Activated CD4-positive, alpha-beta memory T cell treated with anti-CD3 and anti-CD28 coated beads, Interleukin-2, amount 10 ng/mL, durations not matched to agents 7 days and 5 days (primary cell): ENCODE data around the gene BOLA2. TPM values are rescaled to one million over a fixed set of nuclear protein-coding genes. Genes with fewer than 3 reads are reported as not detected.
"Not testable (repeated sequence)": the region's sequence is repeated elsewhere in the genome, so short reads cannot be mapped to it uniquely, and the experiment has no call there.

ENCODE experiments used
- CTCF ChIA-PET: fragments of 350-600 bp; sonication (Branson Sonifier 250); formaldehyde crosslinking; loops from one replicate; lab custom pipeline; 2021; ENCODE audit warnings: antibody characterized with exemption, inconsistent platforms; lab: Charles Lee
- POLR2A ChIA-PET: fragments of 350-600 bp; sonication (Branson Sonifier 250); formaldehyde crosslinking; loops from one replicate; lab custom pipeline; 2021; ENCODE audit warnings: antibody characterized with exemption; lab: Charles Lee
- DNase-seq: peaks from one replicate; pipeline ENCODE4 v3.0.0-alpha.2; 2020
- H3K27ac Mint-ChIP-seq: one replicate; pipeline ENCODE4 v1.8.0; 2021; ENCODE audit warnings: mild to moderate bottlenecking, mixed read lengths
- H3K27me3 Mint-ChIP-seq: one replicate; pipeline ENCODE4 v1.8.0; 2021; ENCODE audit warnings: mixed read lengths
- H3K36me3 Mint-ChIP-seq: one replicate; pipeline ENCODE4 v1.8.0; 2021; ENCODE audit warnings: low read depth, mixed read lengths
- H3K4me1 Mint-ChIP-seq: one replicate; pipeline ENCODE4 v1.8.0; 2021; ENCODE audit warnings: mixed read lengths
- H3K4me3 Mint-ChIP-seq: one replicate; pipeline ENCODE4 v1.8.0; 2021; ENCODE audit warnings: mild to moderate bottlenecking, mixed read lengths
- H3K9me3 Mint-ChIP-seq: one replicate; pipeline ENCODE4 v1.8.0; 2021; ENCODE audit warnings: mixed read lengths
- total RNA-seq, 2 experiments: library from RNA; stranded (reverse); gene quantifications; one replicate each; pipeline ENCODE4 v1.2.3, GENCODE V29; 2021

The BOLA2 gene
- total RNA-seq, 2 experiments from 2014 or later, result 9.2 to 11.7 TPM

- H3K4me1 Mint-ChIP-seq, DNase-seq, POLR2A ChIA-PET, H3K9me3 Mint-ChIP-seq, H3K27me3 Mint-ChIP-seq, H3K27ac Mint-ChIP-seq, CTCF ChIA-PET, H3K4me3 Mint-ChIP-seq: not testable (repeated sequence)
- peaks cover 11% of the 10 kb centered on the region for H3K36me3 Mint-ChIP-seq
Measured at GRCh38 chr16:29423587-29423986, 30.6 kb downstream of the BOLA2 start.

- H3K27ac Mint-ChIP-seq, POLR2A ChIA-PET, H3K4me3 Mint-ChIP-seq, H3K36me3 Mint-ChIP-seq, H3K9me3 Mint-ChIP-seq, DNase-seq, H3K27me3 Mint-ChIP-seq, CTCF ChIA-PET, H3K4me1 Mint-ChIP-seq: not testable (repeated sequence)
Measured at GRCh38 chr16:29405249-29405648, 48.9 kb downstream of the BOLA2 start.

Other genes starting within 250 kb of the BOLA2 start
- gene NPIPB11, start 47.6 kb downstream of the BOLA2 start, total RNA-seq, result 1 to 10 TPM in 1 of 2 experiments, under 1 TPM in 1; 0.95 to 1.4 TPM
- 10 to 100 TPM; 29.9 to 80.3 TPM for gene SLX1B, start 182 bp upstream of the BOLA2 start, total RNA-seq
- 1 to 10 TPM; 1.9 to 2.4 TPM for gene SULT1A4, start 5.6 kb upstream of the BOLA2 start, total RNA-seq
- 10 to 100 TPM; 40.8 to 48.3 TPM for gene NPIPB12, start 52.1 kb upstream of the BOLA2 start, total RNA-seq
- 100 to 1,000 TPM; 341 to 359 TPM for gene SPN, start 208.9 kb upstream of the BOLA2 start, total RNA-seq
- 1 to 10 TPM; 8.3 to 9.3 TPM for gene QPRT, start 224.8 kb upstream of the BOLA2 start, total RNA-seq